SK-N-SH (cell line): ENCODE results near the gene ADAMTS14. TPM values are rescaled to one million over a fixed set of nuclear protein-coding genes. Genes with fewer than 3 reads are reported as not detected.

Source experiments
- CTCF ChIA-PET: fragments of 300-600, 350-600 bp; formaldehyde crosslinking; extraction: SDS; loops from one replicate; lab custom pipeline; 2021; lab: Yijun Ruan, JAX
- POLR2A ChIA-PET: fragments of 350-600 bp; sonication (Branson Sonifier 250); formaldehyde crosslinking; extraction: SDS; loops from one replicate; lab custom pipeline; 2020; ENCODE audit warnings: antibody characterized with exemption, inconsistent platforms; lab: Yijun Ruan, JAX
- DNase-seq: peaks from one replicate; pipeline ENCODE4 v3.0.0; 2012
- H2AFZ ChIP-seq: fragments of 200-600 bp; sonication (generic); 2 replicates; pipeline ENCODE4 v1.8.1; 2016; ENCODE audit warnings: antibody characterized with exemption, mild to moderate bottlenecking, low read depth
- H3F3A ChIP-seq: fragments of 200-600 bp; sonication (generic); replicated peaks from 2 replicates; pipeline ENCODE3; 2016; ENCODE audit warnings: antibody characterized with exemption, mild to moderate bottlenecking; ENCODE audit not compliant: insufficient read depth
- H3K27ac ChIP-seq, 2 experiments: fragments of 200-500 bp in 1 of 2; fragments of 200-600 bp in 1 of 2; sonication (Bioruptor generic) in 1 of 2; sonication (generic), shearing (Covaris generic) in 1 of 2; 2 replicates each; pipeline versions ENCODE4 v1.5.1 to v1.6.1; 2014 to 2016; ENCODE audit warnings: low read depth in 2 of 2, inconsistent platforms in 1 of 2, low read length in 1 of 2, mild to moderate bottlenecking in 1 of 2, mixed read lengths in 1 of 2
- H3K27me3 ChIP-seq: fragments of 200-600 bp; sonication (generic), shearing (Covaris generic); 2 replicates; pipeline ENCODE4 v1.6.1; 2016; ENCODE audit warnings: mixed run types; ENCODE audit not compliant: insufficient read depth
- H3K36me3 ChIP-seq, 2 experiments: fragments of 200-500 bp in 1 of 2; fragments of 200-600 bp in 1 of 2; sonication (Bioruptor generic) in 1 of 2; sonication (generic) in 1 of 2; replicated peaks in 1 of 2; 2 replicates each; pipeline versions ENCODE3 to v1.5.1; 2014 to 2016; ENCODE audit warnings: low read length in 1 of 2, mild to moderate bottlenecking in 1 of 2; ENCODE audit not compliant: insufficient read depth in 2 of 2, control insufficient read depth in 1 of 2
- H3K4me1 ChIP-seq, 2 experiments: fragments of 200-500 bp in 1 of 2; fragments of 200-600 bp in 1 of 2; sonication (Bioruptor generic) in 1 of 2; sonication (generic), shearing (Covaris generic) in 1 of 2; 2 replicates each; pipeline versions ENCODE4 v1.5.1 to v1.6.1; 2014 to 2016; ENCODE audit warnings: low read depth in 1 of 2, low read length in 1 of 2, mixed run types in 1 of 2; ENCODE audit not compliant: insufficient read depth in 2 of 2, control insufficient read depth in 1 of 2
- H3K4me2 ChIP-seq: fragments of 200-600 bp; sonication (generic), shearing (Covaris generic); 2 replicates; pipeline ENCODE4 v1.6.1; 2017; ENCODE audit warnings: mixed run types
- H3K4me3 ChIP-seq, 2 experiments: fragments of 200-500 bp in 1 of 2; fragments of 200-600 bp in 1 of 2; sonication (Bioruptor generic) in 1 of 2; sonication (generic), shearing (Covaris generic) in 1 of 2; 2 replicates each; pipeline versions ENCODE4 v1.5.1 to v1.8.1; 2014 to 2016; ENCODE audit warnings: low read depth in 2 of 2, inconsistent platforms in 1 of 2, low read length in 1 of 2, mild to moderate bottlenecking in 1 of 2, mixed read lengths in 1 of 2, moderate library complexity in 1 of 2
- H3K79me2 ChIP-seq: fragments of 200-600 bp; sonication (generic); 2 replicates; pipeline ENCODE4 v1.8.1; 2017; ENCODE audit warnings: mild to moderate bottlenecking; ENCODE audit not compliant: insufficient read depth
- H3K9ac ChIP-seq: fragments of 200-600 bp; sonication (generic); 2 replicates; pipeline ENCODE4 v1.6.1; 2017; ENCODE audit warnings: mixed run types
- H3K9me2 ChIP-seq: fragments of 200-600 bp; sonication (generic); 2 replicates; pipeline ENCODE4 v1.6.1; 2017; ENCODE audit warnings: mixed run types
- H3K9me3 ChIP-seq: fragments of 200-600 bp; sonication (generic); 2 replicates; pipeline ENCODE4 v1.6.1; 2017; ENCODE audit warnings: mixed run types, mild to moderate bottlenecking, moderate library complexity
- H4K20me1 ChIP-seq: fragments of 200-600 bp; sonication (generic); 2 replicates; pipeline ENCODE4 v1.6.1; 2017; ENCODE audit warnings: mild to moderate bottlenecking, mixed run types; ENCODE audit not compliant: insufficient read depth
- ELF1 ChIP-seq: IDR thresholded peaks from 2 replicates; pipeline ENCODE4 v1.4.0; 2012
- FOSL2 ChIP-seq: IDR thresholded peaks from 2 replicates; pipeline ENCODE4 v1.4.0; 2012; ENCODE audit warnings: low read depth, mild to moderate bottlenecking, moderate library complexity, borderline replicate concordance
- FOXM1 ChIP-seq: IDR thresholded peaks from 2 replicates; pipeline ENCODE4 v1.4.0; 2012; ENCODE audit warnings: low read depth, mild to moderate bottlenecking
- GABPA ChIP-seq: IDR thresholded peaks from 2 replicates; pipeline ENCODE4 v1.4.0; 2012; ENCODE audit warnings: low read depth, mild to moderate bottlenecking
- MXI1 ChIP-seq: IDR thresholded peaks from 2 replicates; pipeline ENCODE4 v1.6.1; 2012; ENCODE audit warnings: mild to moderate bottlenecking, low read depth, low read length, improper control_type of control experiment
- NFIC ChIP-seq: IDR thresholded peaks from 2 replicates; pipeline ENCODE4 v1.4.0; 2012; ENCODE audit warnings: borderline replicate concordance
- POLR2AphosphoS5 ChIP-seq: IDR thresholded peaks from 2 replicates; pipeline ENCODE4 v1.6.1; 2012; ENCODE audit warnings: low read depth, low read length
- SMC3 ChIP-seq: IDR thresholded peaks from 2 replicates; pipeline ENCODE4 v1.6.1; 2012; ENCODE audit warnings: low read depth, low read length, improper control_type of control experiment
- WGBS: methylation state at CpG from one replicate; pipeline ENCODE4 v1.1.6; 2017; ENCODE audit warnings: low lambda C conversion rate; 5-methylcytosine and 5-hydroxymethylcytosine counted together
- polyA plus RNA-seq, 3 experiments: library from polyadenylated mRNA; depleted of rRNA; stranded (reverse); fragments of >200 nt; gene quantifications; 2 replicates each; pipeline ENCODE4 v1.2.3, GENCODE V29; 2012
- TF ChIP-seq, protein P1 (sequence below): fragments of 200-600 bp; sonication (generic); IDR thresholded peaks from 2 replicates; pipeline ENCODE4 v1.6.1; 2017; ENCODE audit warnings: antibody characterized with exemption, mild to moderate bottlenecking, moderate library complexity
- TF ChIP-seq, protein P2 (sequence below): IDR thresholded peaks from 2 replicates; pipeline ENCODE4 v1.6.1; 2012; ENCODE audit warnings: mild to moderate bottlenecking, low read depth, low read length, moderate library complexity
- TF ChIP-seq, protein P3 (sequence below): IDR thresholded peaks from 2 replicates; pipeline ENCODE4; 2012
- TF ChIP-seq, protein P4 (sequence below): fragments of 150-350 bp; IDR thresholded peaks from 2 replicates; pipeline ENCODE4 v1.6.1; 2016; ENCODE audit warnings: mild to moderate bottlenecking, low read depth, low read length

The ADAMTS14 gene
- polyA plus RNA-seq, 1 of the 3 experiments (the other 2 are of a cell fraction), result 1.1 TPM

- no peak for TF ChIP-seq FOXM1
- TF ChIP-seq FOSL2, result no peak
- TF ChIP-seq, protein P1, sequence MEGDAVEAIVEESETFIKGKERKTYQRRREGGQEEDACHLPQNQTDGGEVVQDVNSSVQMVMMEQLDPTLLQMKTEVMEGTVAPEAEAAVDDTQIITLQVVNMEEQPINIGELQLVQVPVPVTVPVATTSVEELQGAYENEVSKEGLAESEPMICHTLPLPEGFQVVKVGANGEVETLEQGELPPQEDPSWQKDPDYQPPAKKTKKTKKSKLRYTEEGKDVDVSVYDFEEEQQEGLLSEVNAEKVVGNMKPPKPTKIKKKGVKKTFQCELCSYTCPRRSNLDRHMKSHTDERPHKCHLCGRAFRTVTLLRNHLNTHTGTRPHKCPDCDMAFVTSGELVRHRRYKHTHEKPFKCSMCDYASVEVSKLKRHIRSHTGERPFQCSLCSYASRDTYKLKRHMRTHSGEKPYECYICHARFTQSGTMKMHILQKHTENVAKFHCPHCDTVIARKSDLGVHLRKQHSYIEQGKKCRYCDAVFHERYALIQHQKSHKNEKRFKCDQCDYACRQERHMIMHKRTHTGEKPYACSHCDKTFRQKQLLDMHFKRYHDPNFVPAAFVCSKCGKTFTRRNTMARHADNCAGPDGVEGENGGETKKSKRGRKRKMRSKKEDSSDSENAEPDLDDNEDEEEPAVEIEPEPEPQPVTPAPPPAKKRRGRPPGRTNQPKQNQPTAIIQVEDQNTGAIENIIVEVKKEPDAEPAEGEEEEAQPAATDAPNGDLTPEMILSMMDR, result no peak
- TF ChIP-seq, protein P2, sequence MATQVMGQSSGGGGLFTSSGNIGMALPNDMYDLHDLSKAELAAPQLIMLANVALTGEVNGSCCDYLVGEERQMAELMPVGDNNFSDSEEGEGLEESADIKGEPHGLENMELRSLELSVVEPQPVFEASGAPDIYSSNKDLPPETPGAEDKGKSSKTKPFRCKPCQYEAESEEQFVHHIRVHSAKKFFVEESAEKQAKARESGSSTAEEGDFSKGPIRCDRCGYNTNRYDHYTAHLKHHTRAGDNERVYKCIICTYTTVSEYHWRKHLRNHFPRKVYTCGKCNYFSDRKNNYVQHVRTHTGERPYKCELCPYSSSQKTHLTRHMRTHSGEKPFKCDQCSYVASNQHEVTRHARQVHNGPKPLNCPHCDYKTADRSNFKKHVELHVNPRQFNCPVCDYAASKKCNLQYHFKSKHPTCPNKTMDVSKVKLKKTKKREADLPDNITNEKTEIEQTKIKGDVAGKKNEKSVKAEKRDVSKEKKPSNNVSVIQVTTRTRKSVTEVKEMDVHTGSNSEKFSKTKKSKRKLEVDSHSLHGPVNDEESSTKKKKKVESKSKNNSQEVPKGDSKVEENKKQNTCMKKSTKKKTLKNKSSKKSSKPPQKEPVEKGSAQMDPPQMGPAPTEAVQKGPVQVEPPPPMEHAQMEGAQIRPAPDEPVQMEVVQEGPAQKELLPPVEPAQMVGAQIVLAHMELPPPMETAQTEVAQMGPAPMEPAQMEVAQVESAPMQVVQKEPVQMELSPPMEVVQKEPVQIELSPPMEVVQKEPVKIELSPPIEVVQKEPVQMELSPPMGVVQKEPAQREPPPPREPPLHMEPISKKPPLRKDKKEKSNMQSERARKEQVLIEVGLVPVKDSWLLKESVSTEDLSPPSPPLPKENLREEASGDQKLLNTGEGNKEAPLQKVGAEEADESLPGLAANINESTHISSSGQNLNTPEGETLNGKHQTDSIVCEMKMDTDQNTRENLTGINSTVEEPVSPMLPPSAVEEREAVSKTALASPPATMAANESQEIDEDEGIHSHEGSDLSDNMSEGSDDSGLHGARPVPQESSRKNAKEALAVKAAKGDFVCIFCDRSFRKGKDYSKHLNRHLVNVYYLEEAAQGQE, result no peak
These were observed 27.4 kb downstream of the ADAMTS14 start (continued) for GRCh38 chr10:70699659-70700174.

GRCh38 chr10:70702190-70702763 lies 30.0 kb downstream of the ADAMTS14 start:
- H3K9ac ChIP-seq, result no peak overlapping the region
- no peaks in the 10 kb centered on the region for H3K79me2 ChIP-seq
- no peaks in the 10 kb centered on the region for H4K20me1 ChIP-seq
- TF ChIP-seq GABPA, result no peak
- no peak for TF ChIP-seq NFIC
- TF ChIP-seq POLR2AphosphoS5, result no peak
- no peak for TF ChIP-seq ELF1
- TF ChIP-seq, protein P3, sequence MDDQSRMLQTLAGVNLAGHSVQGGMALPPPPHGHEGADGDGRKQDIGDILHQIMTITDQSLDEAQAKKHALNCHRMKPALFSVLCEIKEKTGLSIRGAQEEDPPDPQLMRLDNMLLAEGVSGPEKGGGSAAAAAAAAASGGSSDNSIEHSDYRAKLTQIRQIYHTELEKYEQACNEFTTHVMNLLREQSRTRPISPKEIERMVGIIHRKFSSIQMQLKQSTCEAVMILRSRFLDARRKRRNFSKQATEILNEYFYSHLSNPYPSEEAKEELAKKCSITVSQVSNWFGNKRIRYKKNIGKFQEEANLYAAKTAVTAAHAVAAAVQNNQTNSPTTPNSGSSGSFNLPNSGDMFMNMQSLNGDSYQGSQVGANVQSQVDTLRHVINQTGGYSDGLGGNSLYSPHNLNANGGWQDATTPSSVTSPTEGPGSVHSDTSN, result no peak
- TF ChIP-seq SMC3, result no peak
- TF ChIP-seq, protein P4, sequence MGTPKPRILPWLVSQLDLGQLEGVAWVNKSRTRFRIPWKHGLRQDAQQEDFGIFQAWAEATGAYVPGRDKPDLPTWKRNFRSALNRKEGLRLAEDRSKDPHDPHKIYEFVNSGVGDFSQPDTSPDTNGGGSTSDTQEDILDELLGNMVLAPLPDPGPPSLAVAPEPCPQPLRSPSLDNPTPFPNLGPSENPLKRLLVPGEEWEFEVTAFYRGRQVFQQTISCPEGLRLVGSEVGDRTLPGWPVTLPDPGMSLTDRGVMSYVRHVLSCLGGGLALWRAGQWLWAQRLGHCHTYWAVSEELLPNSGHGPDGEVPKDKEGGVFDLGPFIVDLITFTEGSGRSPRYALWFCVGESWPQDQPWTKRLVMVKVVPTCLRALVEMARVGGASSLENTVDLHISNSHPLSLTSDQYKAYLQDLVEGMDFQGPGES, result no peak
- TF ChIP-seq MXI1, result no peak
- H3K4me3 ChIP-seq, result no peak overlapping the region
- ChIA-PET CTCF (interaction anchor here (1.4 kb wide), 1 partner anchor 240 kb away, joined by 3 read pairs; no protein-coding TSS in a partner anchor), POLR2A (interaction anchor here (1.2 kb wide), 1 partner anchor 8 kb away, joined by 4 read pairs; no protein-coding TSS in a partner anchor)
- no peak overlapping the region for H3K4me2 ChIP-seq
- H3K27me3 ChIP-seq, result no peaks in the 10 kb centered on the region
- 78% methylated on average over 15 of the region's 15 CpGs for WGBS
- no peak overlapping the region for H3K27ac ChIP-seq
- H3K9me2 ChIP-seq, result no peaks in the 10 kb centered on the region
- H3K9me3 ChIP-seq, result no peaks in the 10 kb centered on the region
- no peaks in the 10 kb centered on the region for H3F3A ChIP-seq
- H3K36me3 ChIP-seq, result no peaks in the 10 kb centered on the region
- no peak for DNase-seq
- peaks cover 0 to 39% of the 10 kb centered on the region in 2 experiments; a peak in 1 of 4 replicates for H3K4me1 ChIP-seq
- no peak overlapping the region for H2AFZ ChIP-seq
